Measurements from ENCODE around the gene CUL5.
"Not testable (repeated sequence)": the region's sequence is repeated elsewhere in the genome, so short reads cannot be mapped to it uniquely, and the experiment has no call there.

Gene CUL5

DNA sequence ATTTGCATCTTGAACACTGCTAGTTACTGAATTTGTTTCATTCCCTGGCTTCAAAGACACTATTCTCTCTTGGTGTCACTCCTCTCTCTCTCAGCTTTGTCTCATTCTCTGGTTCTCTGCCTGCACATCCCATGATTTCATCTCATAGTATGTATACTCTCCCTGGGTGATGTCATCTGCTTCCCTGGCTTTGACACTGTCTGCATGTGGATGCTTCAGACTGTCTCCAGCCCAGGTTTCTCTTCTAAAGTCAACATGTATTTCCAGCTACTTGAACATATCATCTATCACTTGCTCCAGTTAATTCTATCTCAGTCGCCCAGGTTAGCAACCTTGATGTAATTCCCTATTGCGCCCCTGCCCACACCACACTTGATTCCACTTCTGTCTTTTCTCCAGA, 103.4 kb downstream of the CUL5 start:
- no peak for DNase-seq (ENCODE audit: low read depth in 2 of 2)

DNA sequence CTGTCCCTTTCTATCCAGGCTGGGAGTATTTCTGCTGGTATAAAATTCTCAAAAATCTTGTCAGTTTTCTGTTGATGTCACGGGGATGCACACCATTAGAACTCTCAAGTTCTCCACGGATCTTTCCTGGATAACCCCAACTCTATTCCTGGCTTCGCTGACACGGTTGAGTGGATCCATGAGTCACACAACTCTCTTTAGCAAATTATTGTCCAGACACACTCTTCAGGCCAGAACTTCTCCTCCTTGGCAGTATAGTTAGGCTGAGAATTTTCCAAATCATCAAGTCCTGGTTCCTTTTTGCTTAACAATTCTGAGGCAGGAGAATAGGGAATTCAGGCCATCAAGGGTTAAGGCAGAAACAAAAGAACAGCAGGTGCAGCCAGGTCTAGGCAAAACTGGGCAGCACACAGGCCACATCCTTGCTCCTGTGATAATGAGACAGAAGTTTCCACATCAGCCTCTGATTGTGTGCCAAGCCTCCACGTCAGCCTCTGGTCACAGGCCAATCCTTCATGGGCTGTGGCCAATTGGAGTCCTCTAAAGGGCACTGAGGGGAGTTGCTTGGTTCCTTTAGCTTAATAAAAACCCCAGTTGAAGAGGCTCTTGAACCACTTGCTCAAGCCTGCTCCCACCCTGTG, 106.9 kb downstream of the CUL5 start:
- DNase-seq (ENCODE audit: low read depth in 2 of 2) = no peak

DNA sequence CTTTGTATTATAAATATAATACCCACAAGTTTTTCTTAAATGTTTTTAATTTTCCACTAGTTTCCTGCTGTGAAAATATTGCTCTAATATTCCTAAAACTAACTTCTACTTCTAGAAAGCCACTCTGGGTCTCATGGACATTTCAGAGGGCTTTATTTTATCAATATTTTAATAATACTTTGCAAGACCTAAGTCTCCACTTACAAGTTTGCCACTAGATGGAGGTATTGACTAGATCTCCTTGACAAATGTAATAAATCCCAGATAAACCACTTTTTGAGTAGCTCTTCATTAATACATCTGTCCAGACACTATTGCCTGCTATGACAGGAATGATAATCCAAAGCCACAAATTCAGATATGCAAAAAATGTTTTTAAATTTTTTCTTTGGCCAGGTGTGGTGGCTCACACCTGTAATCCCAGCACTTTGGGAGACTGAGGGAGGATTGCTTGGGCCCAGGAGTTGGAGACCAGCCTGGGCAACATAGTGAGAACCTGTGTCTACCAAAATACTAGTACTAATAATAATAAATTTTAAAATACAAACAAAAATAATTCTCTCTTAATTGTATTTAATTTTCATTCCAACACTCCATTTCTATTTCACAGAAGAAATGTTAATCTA, 109.2 kb downstream of the CUL5 start:
- no peak for DNase-seq (ENCODE audit: low read depth in 2 of 2)

DNA sequence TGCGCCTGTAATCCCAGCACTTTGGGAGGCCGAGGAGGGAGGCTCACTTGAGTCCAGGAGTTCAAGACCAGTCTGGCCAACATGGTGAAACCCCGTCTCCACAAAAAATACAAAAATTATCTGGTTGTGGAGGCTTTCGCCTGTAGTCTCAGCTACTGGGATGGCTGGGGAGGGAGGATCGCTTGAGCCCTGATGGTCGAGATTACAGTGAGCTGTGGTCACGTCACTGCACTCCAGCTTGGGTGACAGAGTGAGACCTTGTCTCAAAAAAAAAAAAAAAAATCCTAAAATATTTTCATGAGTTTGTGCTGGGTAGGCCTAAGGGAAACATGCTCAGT, 112.2 kb downstream of the CUL5 start:
- not testable (repeated sequence) for DNase-seq (ENCODE audit: low read depth in 2 of 2)

DNA sequence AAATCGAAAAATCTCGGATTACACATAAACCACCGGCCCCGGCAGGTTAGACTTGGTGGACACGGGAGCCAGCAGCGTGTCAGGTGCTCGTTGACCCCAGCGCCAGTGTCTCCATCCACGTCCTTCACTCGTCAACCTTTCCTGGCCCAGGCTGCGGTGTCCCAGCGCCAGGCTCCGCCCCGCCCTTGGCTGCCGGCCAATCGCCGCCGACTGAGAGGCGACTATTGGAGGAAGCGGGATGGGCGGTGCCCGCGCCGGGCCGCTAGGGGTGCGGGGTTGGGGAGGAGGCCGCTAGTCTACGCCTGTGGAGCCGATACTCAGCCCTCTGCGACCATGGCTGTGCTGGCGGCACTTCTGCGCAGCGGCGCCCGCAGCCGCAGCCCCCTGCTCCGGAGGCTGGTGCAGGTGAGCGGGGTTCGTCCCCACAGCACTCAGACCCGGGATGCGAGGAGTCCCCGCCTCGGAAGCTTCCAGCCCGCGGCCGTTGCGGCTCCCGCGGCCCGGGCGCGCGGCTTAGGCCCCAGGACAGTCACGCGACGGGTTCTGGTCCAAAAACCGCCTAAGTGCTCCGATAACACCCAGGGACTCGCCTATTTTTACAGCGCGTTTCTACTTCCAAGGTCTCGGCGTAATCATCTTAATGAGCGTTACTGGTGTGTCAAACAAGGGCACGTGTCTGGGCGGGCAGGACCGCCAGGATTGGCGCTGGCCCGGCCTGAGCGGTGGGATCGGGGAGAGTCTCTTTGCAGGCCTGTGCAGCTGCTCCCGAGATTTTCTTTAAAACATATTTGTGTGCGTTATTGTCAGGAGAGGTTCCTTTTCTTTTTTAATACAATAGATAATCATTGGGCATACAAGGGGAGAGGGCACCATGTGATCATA, 112.8 kb downstream of the CUL5 start, which contains the start of gene ACAT1:
Gene ACAT1, plus strand, starts transcription at position 294 of the 882 bp plus-strand sequence. Its CDS starts 40 bp downstream, at position 334.
- DNase-seq (ENCODE audit: low read depth in 2 of 2) = peak; percentile 97

DNA sequence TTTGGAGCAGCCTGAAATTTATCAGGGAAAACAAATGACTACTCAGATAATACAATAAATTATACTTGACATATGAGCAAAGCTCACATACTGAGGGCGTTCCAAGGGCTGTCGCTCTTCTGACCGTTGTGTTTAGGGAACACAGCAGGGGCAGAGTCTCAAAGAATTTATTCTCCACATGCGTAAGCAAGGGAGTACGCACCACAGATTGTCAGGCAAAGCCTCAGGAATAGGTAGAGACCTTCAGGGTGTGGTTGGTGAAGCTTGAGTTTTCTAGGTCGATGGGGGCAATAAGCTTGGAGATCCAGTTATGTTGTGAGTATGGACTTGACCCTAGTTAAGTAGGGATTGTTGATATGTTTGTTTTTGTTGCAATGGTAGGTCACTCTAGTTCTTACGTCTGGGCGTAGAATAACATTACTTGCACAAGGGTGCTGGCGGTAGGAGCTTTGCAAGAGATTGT, 113.5 kb downstream of the CUL5 start:
- no peak for DNase-seq (ENCODE audit: low read depth in 2 of 2)

DNA sequence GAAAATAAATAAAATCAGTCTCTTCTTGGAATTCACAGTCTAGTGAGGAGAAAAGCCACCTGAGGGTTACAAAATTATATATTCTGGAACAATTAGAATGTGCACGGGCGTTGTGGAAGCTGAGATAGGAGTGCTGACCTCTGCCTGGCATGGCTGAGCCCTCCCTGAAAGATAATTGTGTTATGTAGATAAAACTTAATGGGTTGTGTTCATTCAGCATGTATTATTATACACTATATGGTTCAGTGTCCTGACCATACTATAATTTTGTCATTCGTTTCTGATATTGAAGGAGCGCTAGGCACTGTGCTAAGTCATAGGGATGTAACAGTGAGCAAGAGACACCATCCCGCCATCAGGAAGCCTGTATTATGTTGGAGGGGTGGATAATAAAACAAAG, 116.4 kb downstream of the CUL5 start:
- DNase-seq (ENCODE audit: low read depth in 2 of 2) = no peak

DNA sequence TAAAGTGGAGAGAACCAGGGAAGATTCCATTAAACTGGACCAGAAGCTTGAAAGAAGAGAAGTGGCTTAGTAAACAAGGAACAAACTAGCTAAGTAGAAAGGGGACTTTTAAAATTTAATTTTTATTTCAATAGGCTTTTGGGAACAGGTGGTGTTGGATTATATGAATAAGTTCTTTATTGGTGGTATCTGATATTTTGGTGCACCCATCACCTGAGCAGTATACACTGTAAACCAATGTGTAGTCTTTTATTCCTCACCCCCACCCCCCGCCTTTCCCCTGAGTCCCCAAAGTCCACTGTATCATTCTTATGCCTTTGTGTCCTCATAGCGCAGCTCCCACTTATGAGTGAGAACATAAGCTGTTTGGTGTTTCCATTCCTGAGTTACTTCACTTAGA, 120.1 kb downstream of the CUL5 start:
- DNase-seq (ENCODE audit: low read depth in 2 of 2) = no peak

DNA sequence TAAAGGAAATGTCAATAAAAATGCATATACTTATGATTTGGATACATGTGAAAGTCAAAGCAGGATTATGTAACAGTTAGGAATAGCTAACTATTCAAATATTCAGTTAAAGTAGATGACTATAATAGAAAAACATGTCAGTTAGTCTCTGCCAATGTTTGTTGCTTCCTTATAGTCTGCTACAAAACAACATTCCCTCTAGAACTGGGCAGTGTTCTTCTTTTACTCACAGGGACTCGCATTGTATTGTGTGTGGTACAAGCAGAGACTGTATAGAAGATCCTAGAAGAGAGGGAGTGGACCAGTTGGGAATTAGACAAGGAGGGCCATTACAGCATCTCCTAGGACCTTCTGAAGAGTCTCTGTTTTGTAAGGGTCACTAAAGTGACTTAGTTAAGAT, 123.3 kb downstream of the CUL5 start:
- DNase-seq (ENCODE audit: low read depth in 2 of 2) = no peak

DNA sequence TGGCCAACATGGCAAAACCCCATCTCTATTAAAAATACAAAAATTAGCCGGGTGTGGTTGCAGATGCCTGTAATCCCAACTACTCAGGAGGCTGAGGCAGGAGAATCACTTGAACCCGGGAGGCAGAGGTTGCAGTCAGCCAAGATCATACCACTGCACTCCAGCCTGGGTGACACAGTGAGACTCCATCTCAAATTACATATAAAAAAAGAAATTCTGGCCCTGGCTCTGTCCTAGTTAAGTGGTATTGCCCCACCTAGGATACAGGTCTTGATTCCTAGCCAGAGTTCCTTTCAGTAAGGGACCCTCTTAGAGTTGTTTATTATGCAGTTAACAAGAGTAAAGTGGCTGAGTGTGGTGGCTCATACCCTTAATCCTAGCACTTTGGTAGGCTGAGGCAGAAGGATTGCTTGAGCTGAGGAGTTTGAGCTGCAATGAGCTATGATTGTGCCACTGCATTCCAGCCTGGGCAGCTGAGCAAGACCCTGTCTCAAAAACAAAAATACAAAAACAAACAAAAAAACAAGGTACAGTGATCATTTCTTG, 124.4 kb downstream of the CUL5 start:
- not testable (repeated sequence) for DNase-seq (ENCODE audit: low read depth in 2 of 2)

DNA sequence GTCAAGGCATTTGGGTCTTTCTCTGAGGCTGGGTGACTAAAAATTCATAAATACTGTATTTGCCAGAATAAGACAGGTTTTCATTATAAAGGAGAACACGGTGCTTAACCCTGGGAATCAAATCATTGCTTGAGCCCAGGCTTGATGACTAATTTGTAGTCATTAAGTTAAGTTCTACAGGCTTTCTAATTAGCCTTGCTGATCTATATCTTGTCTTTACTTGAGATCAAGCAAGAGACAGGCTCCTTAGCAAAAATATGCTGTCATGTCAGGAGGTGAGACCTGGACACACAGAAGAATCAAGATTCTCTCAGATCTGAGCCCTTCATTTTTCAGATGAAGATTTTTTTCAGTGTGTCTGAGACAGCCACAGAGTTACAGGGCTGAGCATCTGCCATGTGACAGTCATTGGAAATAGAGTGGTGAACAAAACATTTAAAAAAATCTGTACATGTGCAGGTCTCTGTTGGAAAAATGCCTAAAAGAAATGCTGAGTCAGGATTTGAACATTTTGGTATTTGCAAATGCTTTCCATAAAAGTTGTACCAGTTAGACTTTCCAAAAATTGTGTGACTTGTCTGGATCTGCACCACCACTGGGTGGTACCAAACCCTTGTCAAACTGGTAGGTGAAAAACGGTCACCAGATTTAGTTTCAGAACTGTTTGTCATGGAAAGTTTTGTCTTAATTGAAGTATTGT, 127.3 kb downstream of the CUL5 start:
- no peak for DNase-seq (ENCODE audit: low read depth in 2 of 2)

DNA sequence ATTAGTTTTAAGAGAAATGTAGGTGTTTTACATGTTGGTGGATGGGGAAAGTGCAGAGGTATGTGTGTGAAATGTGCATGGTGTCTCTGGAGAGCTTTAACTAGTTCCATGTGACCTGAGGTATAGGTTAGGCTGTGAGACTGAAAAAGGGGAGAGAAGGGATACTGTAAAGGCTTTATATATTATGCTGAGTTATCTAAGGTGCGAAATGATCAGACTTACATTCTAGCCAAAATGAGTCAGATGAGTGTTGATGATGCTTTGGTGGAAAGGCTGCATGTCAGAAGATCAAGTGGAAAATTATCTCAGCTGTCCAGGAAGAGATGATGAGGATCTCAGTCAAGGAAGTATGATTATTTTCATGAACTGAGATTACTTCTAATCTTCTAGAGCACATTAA, 128.5 kb downstream of the CUL5 start:
- no peak for DNase-seq (ENCODE audit: low read depth in 2 of 2)

DNA sequence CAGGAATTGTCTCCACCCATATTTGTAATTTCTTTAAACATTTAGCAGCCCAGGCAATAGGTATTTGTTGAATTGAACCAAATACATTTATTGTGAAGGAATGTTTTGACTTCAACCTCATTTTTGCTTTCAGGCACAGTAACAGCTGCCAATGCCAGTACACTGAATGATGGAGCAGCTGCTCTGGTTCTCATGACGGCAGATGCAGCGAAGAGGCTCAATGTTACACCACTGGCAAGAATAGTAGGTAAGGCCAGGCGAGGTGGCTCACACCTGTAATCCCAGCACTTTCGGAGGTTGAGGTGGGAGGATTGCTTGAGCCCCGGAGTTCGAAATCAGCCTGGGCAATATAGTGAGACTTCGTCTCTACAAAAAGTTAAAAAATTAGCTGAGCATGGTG, 133.6 kb downstream of the CUL5 start:
- no peak for DNase-seq (ENCODE audit: low read depth in 2 of 2)

DNA sequence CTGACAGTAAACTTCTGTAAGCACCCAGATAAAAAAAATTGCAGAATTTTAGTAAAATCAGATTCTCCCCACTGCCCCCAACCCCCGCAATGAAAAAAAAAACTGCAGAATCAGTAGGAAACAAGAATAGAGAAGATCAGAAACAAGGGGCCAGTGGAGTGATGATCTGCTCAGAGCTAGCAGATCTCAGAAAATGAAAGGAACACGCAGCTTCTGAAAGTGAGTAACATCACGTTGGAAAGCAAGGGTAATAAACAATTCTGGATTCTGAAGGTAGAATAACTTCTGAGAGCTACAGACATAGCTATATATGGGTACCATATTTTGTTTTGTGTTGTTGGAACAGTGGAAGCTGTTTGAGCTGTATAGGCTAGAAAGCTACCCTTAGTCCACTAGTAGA, 135.9 kb downstream of the CUL5 start:
- DNase-seq (ENCODE audit: low read depth in 2 of 2) = no peak

DNA sequence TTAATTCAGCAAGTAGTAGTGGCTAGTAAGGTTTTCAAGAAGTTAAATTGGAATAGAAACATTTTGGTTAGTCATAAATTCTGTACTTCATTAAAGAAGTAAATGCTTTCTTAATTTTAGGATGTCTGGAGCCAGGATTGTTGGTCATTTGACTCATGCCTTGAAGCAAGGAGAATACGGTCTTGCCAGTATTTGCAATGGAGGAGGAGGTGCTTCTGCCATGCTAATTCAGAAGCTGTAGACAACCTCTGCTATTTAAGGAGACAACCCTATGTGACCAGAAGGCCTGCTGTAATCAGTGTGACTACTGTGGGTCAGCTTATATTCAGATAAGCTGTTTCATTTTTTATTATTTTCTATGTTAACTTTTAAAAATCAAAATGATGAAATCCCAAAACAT, 138.5 kb downstream of the CUL5 start:
- DNase-seq (ENCODE audit: low read depth in 2 of 2) = no peak

DNA sequence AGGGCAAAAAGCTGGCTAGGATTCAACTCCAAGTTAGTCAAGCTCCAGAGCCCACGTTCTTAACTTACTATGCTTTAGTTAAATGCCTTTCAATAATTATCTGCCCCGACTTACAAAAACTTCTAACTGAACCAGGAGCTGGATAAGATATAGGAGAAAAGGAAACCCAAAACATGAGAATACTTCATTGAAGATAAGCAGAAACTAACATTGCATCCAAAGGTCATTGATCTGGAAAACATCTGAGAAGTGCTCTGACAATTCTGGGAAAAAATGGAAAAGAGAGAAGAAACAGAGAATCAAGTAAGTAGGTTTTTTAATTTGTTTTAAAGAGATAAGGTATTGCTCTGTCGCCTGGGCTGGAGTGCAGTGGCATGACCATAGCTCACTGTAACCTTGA, 139.9 kb downstream of the CUL5 start:
- DNase-seq (ENCODE audit: low read depth in 2 of 2) = no peak

DNA sequence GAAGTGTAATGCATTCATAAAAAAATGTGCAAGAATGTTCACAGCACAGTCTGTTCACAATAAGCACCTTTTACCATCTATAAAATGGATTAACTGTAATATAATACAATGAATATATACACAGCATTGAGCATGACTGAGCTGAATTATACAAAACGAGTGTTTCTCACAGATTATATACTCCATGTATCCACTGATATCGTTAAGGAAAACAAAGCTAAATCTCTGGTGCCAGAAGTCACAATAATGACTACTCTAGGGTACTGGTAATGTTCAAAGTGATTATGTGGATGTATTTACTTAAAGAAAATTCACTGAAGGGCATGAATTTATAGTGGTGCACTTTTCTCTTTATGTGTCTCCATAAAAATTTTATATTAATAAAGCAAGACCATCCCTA, 145.9 kb downstream of the CUL5 start:
- DNase-seq (ENCODE audit: low read depth in 2 of 2) = no peak

Measured in stimulated activated CD8-positive, alpha-beta memory T cell treated with anti-CD3 and anti-CD28 coated beads, Interleukin-2, amount 100 ng/mL, for 48 hours (primary cell).